ENCODE measurements around the gene FKBP14. TPM values are rescaled to one million over a fixed set of nuclear protein-coding genes. Genes with fewer than 3 reads are reported as not detected.

FKBP14 gene
- total and polyA plus RNA-seq, 8 donors, result 3.3 to 12.7 (median 6.0) TPM

DNA sequence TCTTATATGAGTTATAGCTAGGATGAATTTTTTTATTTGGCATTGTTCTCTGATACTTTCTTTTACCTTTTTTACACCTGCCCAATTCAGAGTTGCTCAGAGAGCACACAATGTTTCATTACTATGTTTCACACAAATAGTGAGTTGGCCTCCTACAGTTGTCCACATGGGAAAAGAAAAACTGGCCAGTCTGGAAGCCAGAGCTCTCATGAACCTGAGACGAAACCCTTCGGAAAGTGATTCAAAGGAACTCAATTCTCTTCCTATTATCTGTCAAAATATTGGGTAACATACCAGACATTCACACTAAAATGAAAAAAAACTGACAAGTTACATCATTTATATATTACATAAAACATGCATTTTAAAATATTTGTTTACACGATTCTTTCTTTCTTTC is 52.2 kb downstream of the FKBP14 start:
- ATAC-seq, result no peak
- Histone ChIP-seq H3K27ac (no peak overlapping the region), H3K27me3 (no peaks in the 10 kb centered on the region), H3K4me3 (no peak overlapping the region), H3K4me1 (peaks cover 5 to 26% (median 7%) of the 10 kb centered on the region in 3 donors), H3K9me3 (no peaks in the 10 kb centered on the region), H3K36me3 (no peaks in the 10 kb centered on the region)
- WGBS, 2 donors, result 83 to 85% methylated on average over 3 of the region's 3 CpGs
- FAIRE-seq, result no peak
- no peak for DNase-seq
- TF ChIP-seq, protein P1, sequence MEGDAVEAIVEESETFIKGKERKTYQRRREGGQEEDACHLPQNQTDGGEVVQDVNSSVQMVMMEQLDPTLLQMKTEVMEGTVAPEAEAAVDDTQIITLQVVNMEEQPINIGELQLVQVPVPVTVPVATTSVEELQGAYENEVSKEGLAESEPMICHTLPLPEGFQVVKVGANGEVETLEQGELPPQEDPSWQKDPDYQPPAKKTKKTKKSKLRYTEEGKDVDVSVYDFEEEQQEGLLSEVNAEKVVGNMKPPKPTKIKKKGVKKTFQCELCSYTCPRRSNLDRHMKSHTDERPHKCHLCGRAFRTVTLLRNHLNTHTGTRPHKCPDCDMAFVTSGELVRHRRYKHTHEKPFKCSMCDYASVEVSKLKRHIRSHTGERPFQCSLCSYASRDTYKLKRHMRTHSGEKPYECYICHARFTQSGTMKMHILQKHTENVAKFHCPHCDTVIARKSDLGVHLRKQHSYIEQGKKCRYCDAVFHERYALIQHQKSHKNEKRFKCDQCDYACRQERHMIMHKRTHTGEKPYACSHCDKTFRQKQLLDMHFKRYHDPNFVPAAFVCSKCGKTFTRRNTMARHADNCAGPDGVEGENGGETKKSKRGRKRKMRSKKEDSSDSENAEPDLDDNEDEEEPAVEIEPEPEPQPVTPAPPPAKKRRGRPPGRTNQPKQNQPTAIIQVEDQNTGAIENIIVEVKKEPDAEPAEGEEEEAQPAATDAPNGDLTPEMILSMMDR (IDR thresholded peaks at IDR 0.05), result no peak
- intact Hi-C loops (cut with DNase I), result no loop called here

DNA sequence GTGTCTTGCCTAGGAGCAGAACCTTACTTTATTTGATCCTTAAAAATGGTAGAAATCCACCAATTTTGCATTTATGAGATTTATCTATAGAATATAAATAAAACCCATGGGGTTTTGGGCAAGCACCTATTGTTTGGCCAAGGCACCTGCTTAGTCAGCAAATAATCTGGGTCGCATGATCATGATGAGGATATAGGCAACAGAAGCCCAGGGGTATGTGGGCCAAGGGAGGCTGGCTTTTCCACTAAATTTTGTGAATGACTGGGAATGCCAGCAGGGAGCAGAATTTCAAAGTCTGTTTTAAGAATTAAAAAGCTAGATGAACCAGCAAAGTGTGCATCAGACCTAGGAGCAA is 54.2 kb downstream of the FKBP14 start:
- no peaks in the 10 kb centered on the region for H3K9me3 ChIP-seq
- H3K27ac ChIP-seq, result no peak overlapping the region
- ATAC-seq (no peak), DNase-seq (no peak), FAIRE-seq (no peak)
- intact Hi-C loops (cut with DNase I), result no loop called here
- no peaks in the 10 kb centered on the region for H3K27me3 ChIP-seq
- no peak overlapping the region for H3K4me3 ChIP-seq
- H3K4me1 ChIP-seq, result peaks cover 0 to 11% (median 0%) of the 10 kb centered on the region in 3 donors
- TF ChIP-seq, protein P1 (IDR thresholded peaks at IDR 0.05), result no peak
- 90 to 93% methylated on average over 1 of the region's 1 CpG for WGBS, 2 donors
- H3K36me3 ChIP-seq, result no peaks in the 10 kb centered on the region

DNA sequence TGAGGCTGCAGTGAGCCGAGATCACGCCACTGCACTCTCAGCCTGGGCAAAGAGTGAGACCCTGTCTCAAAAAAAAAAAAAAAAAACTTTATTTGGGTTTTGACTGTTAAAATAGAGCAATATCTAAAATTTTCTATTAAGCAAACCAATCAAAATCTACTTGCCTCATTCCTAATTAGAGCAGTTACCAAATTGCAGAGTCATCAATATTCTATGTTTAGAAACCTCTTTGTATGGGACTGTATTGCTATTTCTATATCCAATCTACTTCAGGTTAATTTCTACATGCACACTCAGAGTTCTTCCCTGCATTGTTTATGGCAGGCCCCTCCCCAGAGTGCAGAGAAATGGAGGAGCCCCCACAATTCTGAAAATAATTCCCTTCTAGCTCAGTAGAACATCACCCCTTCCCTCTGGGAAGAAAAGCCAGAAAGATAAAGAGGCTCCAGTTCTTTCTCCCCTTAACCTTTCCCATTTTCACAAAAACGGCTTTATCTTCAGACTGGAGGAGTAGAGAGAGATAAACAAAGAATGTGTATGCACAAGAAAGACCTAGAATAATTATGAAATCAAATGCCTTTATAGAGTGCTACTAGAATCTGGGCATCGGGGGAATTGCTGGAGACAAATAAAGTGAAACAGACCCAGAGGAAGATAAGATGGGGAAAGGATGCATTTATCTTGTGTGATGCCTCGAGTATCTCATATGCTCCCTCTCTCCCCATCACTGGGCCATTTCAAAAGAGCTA is 54.8 kb downstream of the FKBP14 start:
- Histone ChIP-seq H3K27me3 (no peaks in the 10 kb centered on the region), H3K4me1 (peaks cover 0 to 11% (median 0%) of the 10 kb centered on the region in 3 donors), H3K27ac (no peak overlapping the region), H3K36me3 (no peaks in the 10 kb centered on the region), H3K4me3 (no peak overlapping the region), H3K9me3 (no peaks in the 10 kb centered on the region)
- TF ChIP-seq, protein P1 (IDR thresholded peaks at IDR 0.05), result no peak
- intact Hi-C loops (cut with DNase I), result no loop called here
- ATAC-seq (no peak), FAIRE-seq (no peak), DNase-seq (no peak)
- 68% methylated on average over 5 of the region's 5 CpGs for WGBS, 2 donors

DNA sequence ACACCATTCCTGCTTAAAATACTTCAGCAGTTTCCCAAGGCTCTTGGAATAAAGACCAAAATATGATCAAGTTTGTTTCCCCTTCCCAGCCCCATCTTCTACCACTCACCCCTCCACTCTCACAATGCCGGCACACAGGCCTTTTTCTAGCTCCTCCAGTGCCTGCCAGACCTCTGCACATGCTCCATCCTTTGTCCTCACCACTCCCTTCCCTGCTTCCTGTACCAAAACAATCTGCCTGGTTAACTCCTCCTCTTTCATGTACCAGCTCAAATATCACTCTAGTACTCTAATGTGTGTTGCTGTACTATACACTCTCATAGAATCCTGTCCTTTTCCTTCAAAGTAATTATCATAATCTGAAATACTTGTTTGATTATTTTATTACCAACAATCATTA is 56.3 kb downstream of the FKBP14 start:
- Histone ChIP-seq H3K9me3 (no peaks in the 10 kb centered on the region), H3K4me3 (no peak overlapping the region), H3K36me3 (no peaks in the 10 kb centered on the region), H3K4me1 (no peaks in the 10 kb centered on the region), H3K27me3 (no peaks in the 10 kb centered on the region), H3K27ac (no peak overlapping the region)
- TF ChIP-seq, protein P1 (IDR thresholded peaks at IDR 0.05), result no peak
- no peak for DNase-seq
- no peak for FAIRE-seq
- 86 to 90% methylated on average over 1 of the region's 1 CpG for WGBS, 2 donors
- intact Hi-C loops (cut with DNase I), result no loop called here
- no peak for ATAC-seq

DNA sequence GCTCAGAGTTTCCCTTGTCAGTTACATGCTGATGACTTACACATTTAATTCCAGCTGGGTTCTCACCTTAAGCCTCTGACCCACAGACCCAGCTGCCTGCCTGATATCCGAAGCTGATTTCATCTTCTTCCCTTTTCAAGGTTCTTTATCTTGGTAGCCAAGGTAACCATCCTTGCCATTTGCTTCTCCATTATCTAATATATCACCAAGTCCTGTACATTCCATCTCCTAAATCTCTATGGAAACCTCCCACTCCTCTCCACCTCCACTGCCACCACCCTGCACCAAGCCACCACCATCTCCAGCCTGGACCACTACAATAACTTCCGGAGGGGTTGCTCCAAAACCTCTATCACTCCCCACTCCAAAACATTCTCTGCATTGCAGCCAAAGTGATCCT is 56.8 kb downstream of the FKBP14 start:
- intact Hi-C loops (cut with DNase I), result no loop called here
- H3K27ac ChIP-seq, result no peak overlapping the region
- no peak for ATAC-seq
- TF ChIP-seq, protein P1 (IDR thresholded peaks at IDR 0.05), result no peak
- H3K27me3 ChIP-seq, result no peaks in the 10 kb centered on the region
- no peak overlapping the region for H3K4me3 ChIP-seq
- H3K4me1 ChIP-seq, result no peaks in the 10 kb centered on the region
- no peak for DNase-seq
- no peak for FAIRE-seq
- H3K36me3 ChIP-seq, result no peaks in the 10 kb centered on the region
- no peaks in the 10 kb centered on the region for H3K9me3 ChIP-seq
- WGBS, 2 donors, result 73 to 76% methylated on average over 2 of the region's 2 CpGs

All from pancreas (tissue), 10 donors.